K562 (cell line): Measurements from ENCODE around the gene EXOC2. TPM values are rescaled to one million over a fixed set of nuclear protein-coding genes. Genes with fewer than 3 reads are reported as not detected.

Experiments
- JUND ChIP-seq, 2 experiments: IDR thresholded peaks; 2 replicates in 1 of 2; 3 replicates in 1 of 2; pipeline ENCODE4 v1.6.1; 2011; ENCODE audit warnings: borderline replicate concordance in 2 of 2, low read depth in 2 of 2, low read length in 2 of 2, improper control_type of control experiment in 1 of 2, missing biosample characterization in 1 of 2, missing genetic modification characterization in 1 of 2, missing genetic modification reagents in 1 of 2
- PHF21A ChIP-seq: fragments of 450-650 bp; IDR thresholded peaks from 2 replicates; pipeline ENCODE4 v1.6.1; 2017; ENCODE audit warnings: low read depth, borderline replicate concordance
- RBM14 ChIP-seq: fragments of 200-400 bp; formaldehyde crosslinking; IDR thresholded peaks from 2 replicates; pipeline ENCODE4 v1.6.1; 2018; ENCODE audit warnings: low read depth, mild to moderate bottlenecking, low read length, moderate library complexity, borderline replicate concordance; ENCODE audit not compliant: insufficient read depth
- TAF7 ChIP-seq: fragments of 450-650 bp; IDR thresholded peaks from 2 replicates; pipeline ENCODE4 v1.6.1; 2016; ENCODE audit warnings: missing genetic modification characterization, missing compliant biosample characterization
- ZNF217 ChIP-seq: sonication (generic); formaldehyde crosslinking; IDR thresholded peaks from 2 replicates; pipeline ENCODE4 v1.8.0; 2022; ENCODE audit warnings: mild to moderate bottlenecking, missing genetic modification reagents
- ZNF347 ChIP-seq: fragments of 450-650 bp; formaldehyde crosslinking; IDR thresholded peaks from 2 replicates; pipeline ENCODE4 v1.4.0; 2020; ENCODE audit warnings: low read depth, mild to moderate bottlenecking, moderate library complexity
- ZNF57 ChIP-seq: fragments of 450-650 bp; formaldehyde crosslinking; IDR thresholded peaks from 2 replicates; pipeline ENCODE4 v1.4.0; 2020; ENCODE audit warnings: mild to moderate bottlenecking, moderate library complexity
- polyA plus RNA-seq, 8 experiments: library from polyadenylated mRNA; depleted of rRNA in 4 of 8; stranded (reverse) in 5 of 8; unstranded in 3 of 8; fragments of >200 nt; fragmentation: Nextera tagmentation in 2 of 8; fragmentation: Illumina TruSeq in 1 of 8; extraction: Ambion mirVana in 2 of 8; extraction: Trizol in 1 of 8; gene quantifications; 2 replicates each; pipeline versions ENCODE4 v1.2.1 to v1.2.3, GENCODE V29; 2011 to 2014; ENCODE audit warnings: inconsistent platforms in 1 of 8, missing spikeins in 1 of 8
- total RNA-seq, 7 experiments: library from RNA; depleted of rRNA in 6 of 7; stranded (reverse); fragments of >200 nt in 6 of 7; fragmentation: Illumina TruSeq in 2 of 7; extraction: Trizol in 2 of 7; gene quantifications; 2 replicates each; pipeline versions ENCODE4 v1.2.1 to v1.2.3, GENCODE V29; 2011 to 2021; ENCODE audit warnings: low replicate concordance in 1 of 7
- TF ChIP-seq, protein P1 (sequence below): fragments of 150-350 bp; IDR thresholded peaks from 2 replicates; pipeline ENCODE4 v1.6.1; 2014; ENCODE audit warnings: low read depth, mild to moderate bottlenecking, low read length, borderline replicate concordance
- TF ChIP-seq, protein P2 (sequence below): fragments of 250-450 bp; sonication (Bioruptor Pico); IDR thresholded peaks from 2 replicates; pipeline ENCODE4 v1.5.0; 2021; ENCODE audit warnings: mild to moderate bottlenecking, borderline replicate concordance

EXOC2 gene
- total and polyA plus RNA-seq, 9 of the 15 experiments (the other 6 are each of a cell fraction or from before 2014, with no cell fraction given): 12.2 to 30.2 (median 24.2) TPM

DNA sequence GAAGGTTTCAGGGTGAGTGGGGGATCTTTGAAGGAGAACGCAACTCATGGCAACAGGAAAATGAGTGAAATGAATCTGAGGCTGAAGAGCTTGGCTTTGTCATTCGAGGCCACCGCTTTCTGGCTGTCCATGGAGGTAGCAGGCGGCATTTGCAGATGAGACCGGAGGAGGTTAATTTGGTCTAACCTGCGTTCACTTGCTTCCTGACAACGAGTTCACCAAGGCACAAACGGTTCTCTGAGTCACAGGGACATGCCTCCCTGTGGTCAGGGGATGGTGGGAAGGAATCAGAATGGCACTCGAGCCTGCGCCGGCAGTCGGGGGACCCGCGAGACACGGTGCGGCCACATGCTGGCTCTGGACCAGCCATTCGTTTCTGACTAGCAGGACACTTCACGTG, 226.4 kb downstream of the EXOC2 start (continued):
- TF ChIP-seq, protein P1, sequence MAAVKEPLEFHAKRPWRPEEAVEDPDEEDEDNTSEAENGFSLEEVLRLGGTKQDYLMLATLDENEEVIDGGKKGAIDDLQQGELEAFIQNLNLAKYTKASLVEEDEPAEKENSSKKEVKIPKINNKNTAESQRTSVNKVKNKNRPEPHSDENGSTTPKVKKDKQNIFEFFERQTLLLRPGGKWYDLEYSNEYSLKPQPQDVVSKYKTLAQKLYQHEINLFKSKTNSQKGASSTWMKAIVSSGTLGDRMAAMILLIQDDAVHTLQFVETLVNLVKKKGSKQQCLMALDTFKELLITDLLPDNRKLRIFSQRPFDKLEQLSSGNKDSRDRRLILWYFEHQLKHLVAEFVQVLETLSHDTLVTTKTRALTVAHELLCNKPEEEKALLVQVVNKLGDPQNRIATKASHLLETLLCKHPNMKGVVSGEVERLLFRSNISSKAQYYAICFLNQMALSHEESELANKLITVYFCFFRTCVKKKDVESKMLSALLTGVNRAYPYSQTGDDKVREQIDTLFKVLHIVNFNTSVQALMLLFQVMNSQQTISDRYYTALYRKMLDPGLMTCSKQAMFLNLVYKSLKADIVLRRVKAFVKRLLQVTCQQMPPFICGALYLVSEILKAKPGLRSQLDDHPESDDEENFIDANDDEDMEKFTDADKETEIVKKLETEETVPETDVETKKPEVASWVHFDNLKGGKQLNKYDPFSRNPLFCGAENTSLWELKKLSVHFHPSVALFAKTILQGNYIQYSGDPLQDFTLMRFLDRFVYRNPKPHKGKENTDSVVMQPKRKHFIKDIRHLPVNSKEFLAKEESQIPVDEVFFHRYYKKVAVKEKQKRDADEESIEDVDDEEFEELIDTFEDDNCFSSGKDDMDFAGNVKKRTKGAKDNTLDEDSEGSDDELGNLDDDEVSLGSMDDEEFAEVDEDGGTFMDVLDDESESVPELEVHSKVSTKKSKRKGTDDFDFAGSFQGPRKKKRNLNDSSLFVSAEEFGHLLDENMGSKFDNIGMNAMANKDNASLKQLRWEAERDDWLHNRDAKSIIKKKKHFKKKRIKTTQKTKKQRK: no peak
- TF ChIP-seq, protein P2, sequence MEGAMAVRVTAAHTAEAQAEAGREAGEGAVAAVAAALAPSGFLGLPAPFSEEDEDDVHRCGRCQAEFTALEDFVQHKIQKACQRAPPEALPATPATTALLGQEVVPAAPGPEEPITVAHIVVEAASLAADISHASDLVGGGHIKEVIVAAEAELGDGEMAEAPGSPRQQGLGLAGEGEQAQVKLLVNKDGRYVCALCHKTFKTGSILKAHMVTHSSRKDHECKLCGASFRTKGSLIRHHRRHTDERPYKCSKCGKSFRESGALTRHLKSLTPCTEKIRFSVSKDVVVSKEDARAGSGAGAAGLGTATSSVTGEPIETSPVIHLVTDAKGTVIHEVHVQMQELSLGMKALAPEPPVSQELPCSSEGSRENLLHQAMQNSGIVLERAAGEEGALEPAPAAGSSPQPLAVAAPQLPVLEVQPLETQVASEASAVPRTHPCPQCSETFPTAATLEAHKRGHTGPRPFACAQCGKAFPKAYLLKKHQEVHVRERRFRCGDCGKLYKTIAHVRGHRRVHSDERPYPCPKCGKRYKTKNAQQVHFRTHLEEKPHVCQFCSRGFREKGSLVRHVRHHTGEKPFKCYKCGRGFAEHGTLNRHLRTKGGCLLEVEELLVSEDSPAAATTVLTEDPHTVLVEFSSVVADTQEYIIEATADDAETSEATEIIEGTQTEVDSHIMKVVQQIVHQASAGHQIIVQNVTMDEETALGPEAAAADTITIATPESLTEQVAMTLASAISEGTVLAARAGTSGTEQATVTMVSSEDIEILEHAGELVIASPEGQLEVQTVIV (CRISPR knock-in tag): no peak
- no peak for TF ChIP-seq ZNF347 (CRISPR knock-in tag)
- no peak for TF ChIP-seq JUND (IDR thresholded peaks at IDR 0.05; ENCODE audit: borderline replicate concordance, low read depth, low read length)
- no peak for TF ChIP-seq JUND (tag; IDR thresholded peaks at IDR 0.05; ENCODE audit: borderline replicate concordance, low read depth, low read length)
- no peak for TF ChIP-seq PHF21A
- no peak for TF ChIP-seq ZNF217 (CRISPR knock-in tag)
- TF ChIP-seq TAF7 (tag): no peak
- TF ChIP-seq ZNF57: no peak
- TF ChIP-seq RBM14: no peak
